AG10803 (cell line): ENCODE measurements around the gene C1QTNF1.

Source experiments
- DNase-seq: peaks from one replicate; pipeline ENCODE4 v3.0.0; 2010; ENCODE audit warnings: low read depth
- H3K4me3 ChIP-seq: 2 replicates; pipeline ENCODE4 v1.5.1; 2011; ENCODE audit warnings: mild to moderate bottlenecking, low read length, control low read depth
- TF ChIP-seq, protein P1 (sequence below): conservative IDR thresholded peaks from 2 replicates; pipeline ENCODE4 v1.5.1; 2011; ENCODE audit warnings: mild to moderate bottlenecking, low read length, control low read depth, inconsistent platforms

The C1QTNF1 gene

DNA sequence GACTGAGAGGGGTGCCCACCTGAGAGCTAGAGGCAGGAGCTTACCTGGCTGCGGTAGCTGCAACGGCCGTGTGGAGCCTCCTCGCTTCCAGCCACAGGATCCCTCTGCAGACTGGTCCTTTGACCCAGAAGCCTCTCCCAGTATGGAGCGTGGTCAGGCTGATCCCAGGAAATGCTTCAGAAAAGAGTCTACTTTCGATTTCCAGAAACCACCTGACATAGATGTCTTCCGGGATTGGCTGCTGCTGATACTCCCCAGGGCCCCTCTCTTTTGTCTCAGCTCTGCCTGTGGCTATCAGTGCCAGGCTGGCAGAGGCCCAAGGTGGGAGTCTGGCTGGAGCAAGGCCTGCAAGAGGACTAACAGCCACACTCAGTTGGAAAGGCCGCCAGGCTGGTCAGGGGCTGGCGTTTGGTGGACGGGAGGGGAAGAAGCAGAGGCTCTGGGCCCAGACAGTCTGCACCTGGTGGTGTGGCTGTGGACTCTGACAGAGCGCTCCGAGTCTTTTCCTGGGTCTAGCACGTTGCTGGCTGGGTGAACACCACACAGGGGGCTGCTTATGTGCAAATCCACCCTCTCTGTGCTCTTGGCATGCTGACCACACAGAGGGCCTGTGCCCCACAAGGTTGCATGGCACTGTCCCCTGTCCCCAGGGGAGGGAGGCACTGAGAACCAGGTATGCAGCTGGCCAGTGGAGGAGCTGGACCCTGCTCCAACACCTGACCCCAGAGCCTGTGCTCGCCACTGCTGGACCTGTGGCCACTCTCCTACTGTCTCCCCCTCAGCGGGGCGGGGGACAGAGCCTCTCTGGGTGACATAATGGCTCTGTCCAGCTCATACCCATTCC, 44.0 kb upstream of the C1QTNF1 start, which contains the start of gene LGALS3BP:
Gene LGALS3BP, minus strand, starts transcription at position 144 of the 844 bp plus-strand sequence. CDS start 2,732 bp downstream, outside the sequence.
- H3K4me3 ChIP-seq = peak within 1 kb of the TSS; percentile 39
- DNase-seq = peak; percentile 47
- TF ChIP-seq, protein P1, sequence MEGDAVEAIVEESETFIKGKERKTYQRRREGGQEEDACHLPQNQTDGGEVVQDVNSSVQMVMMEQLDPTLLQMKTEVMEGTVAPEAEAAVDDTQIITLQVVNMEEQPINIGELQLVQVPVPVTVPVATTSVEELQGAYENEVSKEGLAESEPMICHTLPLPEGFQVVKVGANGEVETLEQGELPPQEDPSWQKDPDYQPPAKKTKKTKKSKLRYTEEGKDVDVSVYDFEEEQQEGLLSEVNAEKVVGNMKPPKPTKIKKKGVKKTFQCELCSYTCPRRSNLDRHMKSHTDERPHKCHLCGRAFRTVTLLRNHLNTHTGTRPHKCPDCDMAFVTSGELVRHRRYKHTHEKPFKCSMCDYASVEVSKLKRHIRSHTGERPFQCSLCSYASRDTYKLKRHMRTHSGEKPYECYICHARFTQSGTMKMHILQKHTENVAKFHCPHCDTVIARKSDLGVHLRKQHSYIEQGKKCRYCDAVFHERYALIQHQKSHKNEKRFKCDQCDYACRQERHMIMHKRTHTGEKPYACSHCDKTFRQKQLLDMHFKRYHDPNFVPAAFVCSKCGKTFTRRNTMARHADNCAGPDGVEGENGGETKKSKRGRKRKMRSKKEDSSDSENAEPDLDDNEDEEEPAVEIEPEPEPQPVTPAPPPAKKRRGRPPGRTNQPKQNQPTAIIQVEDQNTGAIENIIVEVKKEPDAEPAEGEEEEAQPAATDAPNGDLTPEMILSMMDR = no peak

DNA sequence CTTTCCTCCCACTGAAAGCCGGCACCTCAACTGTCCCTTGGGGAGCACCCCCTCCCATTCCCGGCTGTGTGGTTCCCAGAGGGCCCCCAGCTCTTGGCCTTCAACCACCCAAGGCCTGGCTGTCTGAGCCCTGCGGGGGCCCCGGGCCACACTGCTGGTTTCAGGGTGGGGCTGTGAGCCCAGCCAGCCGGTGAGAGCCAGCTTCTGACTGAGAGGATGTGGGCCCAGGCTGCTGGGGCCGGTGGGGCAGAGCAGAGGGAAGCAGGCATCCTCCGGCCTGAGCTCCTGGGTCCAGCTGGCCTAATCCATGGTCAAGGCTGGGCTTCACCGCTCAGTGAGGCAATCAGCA, 43.4 kb upstream of the C1QTNF1 start:
- DNase-seq = no peak
- no peak overlapping the region for H3K4me3 ChIP-seq
- TF ChIP-seq, protein P1 = no peak

DNA sequence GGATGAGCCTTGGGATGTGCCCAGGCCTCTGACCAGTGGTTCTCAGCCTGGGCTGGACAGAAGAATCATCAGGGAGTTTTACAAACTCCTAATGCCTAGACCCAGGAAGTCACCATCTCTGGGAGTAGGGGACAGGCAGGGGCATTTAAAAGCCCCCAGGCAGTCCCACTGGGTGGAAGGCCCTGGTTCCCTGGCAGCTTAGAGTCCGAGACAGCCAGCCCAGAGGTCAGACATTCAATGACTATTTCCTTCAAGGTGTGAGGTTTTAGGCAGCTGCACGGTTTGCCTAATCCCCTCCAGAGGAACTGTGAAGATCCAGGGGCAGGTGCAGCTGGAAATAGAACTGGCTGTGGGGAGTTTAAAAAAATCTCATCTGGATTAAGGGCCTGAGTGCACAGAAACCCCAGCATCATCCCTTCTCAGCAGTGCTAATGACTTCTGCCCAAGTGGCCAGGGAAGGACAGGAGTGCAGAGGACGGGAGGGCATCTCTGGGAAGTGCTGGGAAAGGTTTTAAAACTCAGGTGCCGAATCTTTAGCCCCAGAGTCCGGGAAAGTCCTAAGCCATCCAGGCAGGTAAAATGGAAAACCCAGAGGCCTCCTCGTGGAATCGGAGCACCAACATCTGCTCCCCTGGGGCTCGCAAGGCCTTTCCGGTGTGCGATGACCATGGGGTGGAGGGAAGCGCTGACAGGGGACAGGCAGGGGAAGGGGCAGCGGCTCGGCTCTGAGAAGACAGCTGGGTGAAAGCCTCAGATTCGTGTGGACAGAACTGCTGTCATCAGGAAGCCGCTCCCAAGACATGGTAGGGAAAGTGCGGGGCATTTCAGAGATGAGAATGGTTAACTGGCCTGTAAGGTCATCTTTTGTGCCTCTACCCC, 42.7 kb upstream of the C1QTNF1 start:
- TF ChIP-seq, protein P1 = no peak
- DNase-seq = no peak
- no peak overlapping the region for H3K4me3 ChIP-seq

DNA sequence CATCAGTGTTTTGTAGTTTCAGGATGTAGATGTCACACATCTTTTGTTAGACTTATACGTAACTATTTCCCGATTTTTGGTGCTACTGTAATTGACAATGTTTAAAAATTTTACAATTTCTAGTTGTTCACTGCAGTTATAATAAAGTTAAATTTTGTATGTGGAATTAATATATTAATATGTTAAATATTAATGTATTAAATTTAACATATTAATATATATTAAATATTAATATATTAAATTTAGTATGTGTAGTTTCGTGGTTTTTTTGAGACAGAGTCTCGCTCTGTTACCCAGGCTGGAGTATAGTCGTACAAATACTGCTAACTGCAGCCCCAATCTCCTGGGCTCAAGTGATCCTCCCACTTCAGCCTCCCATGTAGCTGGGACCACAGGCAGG, 38.6 kb upstream of the C1QTNF1 start:
- no peak for DNase-seq
- no peak overlapping the region for H3K4me3 ChIP-seq
- TF ChIP-seq, protein P1 = no peak

DNA sequence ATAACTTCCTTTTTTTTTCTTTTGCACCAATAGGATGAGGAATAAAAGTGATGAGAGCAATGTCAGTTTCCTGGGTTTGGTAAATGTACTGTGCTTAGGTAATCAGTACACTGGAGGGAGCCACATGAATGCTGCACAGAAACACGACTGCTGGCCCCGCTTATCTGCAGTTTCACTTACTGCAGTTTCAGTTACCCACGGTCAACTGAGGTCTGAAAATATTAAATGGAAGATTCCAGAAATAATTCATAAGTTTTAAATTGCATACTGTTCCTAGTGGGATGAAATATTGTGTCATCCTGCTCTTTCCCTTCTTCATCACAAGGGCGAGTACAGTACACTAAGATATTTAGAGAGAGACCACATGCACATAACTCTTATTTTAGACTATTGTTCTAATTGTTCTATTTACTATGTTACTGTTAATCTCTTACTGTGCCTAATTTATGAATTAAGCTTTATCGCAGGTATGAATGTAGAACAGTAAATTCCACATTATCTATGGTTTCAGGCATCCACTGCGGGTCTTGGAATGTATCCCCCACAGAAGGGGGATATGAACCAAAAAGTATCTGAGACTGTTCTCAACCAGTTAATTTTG, 37.8 kb upstream of the C1QTNF1 start:
- TF ChIP-seq, protein P1 = peak; percentile 39
- peak overlapping the region; percentile 42 for H3K4me3 ChIP-seq
- peak; percentile 43 for DNase-seq

DNA sequence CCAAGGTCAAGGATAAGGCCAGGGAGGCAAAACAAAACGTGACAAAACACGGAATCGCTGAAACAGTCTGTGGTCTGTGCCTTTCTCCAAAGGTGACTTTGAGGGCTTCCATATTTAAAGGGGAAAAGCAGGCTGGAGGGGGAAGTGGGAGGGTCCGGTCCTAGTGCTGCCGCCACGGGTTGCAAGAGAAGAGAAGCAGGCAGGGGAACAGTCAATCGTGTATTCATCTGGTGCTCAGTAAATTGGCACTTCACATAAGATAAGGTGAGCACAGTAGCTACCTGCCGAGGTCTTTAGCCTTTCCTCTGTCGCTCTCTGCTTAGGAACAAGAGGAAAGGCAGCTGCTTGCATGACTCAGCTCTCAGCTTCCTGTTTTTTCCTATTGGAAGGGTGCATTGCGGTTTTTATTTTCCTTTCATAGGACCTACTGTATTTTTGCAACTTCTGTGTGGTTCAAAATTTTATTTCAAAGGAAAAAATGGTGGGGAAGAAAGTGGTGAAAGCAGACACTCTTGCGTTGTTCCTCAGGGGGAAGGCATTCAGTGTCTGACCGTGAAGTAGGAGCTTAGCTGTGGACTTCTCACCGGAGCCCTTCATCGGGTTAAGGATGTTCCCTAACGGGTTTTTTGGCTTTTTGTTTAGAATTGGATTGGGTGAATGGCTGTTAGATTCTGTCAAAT, 37.2 kb upstream of the C1QTNF1 start:
- DNase-seq = peak; percentile 60
- H3K4me3 ChIP-seq = peak overlapping the region; percentile 42
- TF ChIP-seq, protein P1 = no peak
